Hepatocyte (in vitro differentiated cells): Measurements from ENCODE around the gene CRADD.

Source experiments
- EZH2 ChIP-seq: fragments of 200-600 bp; sonication (generic); IDR thresholded peaks from 2 replicates; pipeline ENCODE4 v1.6.1; 2016; ENCODE audit warnings: antibody characterized with exemption, mild to moderate bottlenecking, borderline replicate concordance
- EZH2phosphoT487 ChIP-seq: fragments of 200-600 bp; sonication (generic); IDR thresholded peaks from one replicate; pipeline ENCODE4 v1.6.1; 2018; ENCODE audit warnings: antibody characterized with exemption, mild to moderate bottlenecking, low read depth, moderate library complexity; ENCODE audit not compliant: unreplicated experiment, severe bottlenecking
- TF ChIP-seq, protein P1 (sequence below): fragments of 200-600 bp; sonication (generic); IDR thresholded peaks from 2 replicates; pipeline ENCODE4 v1.5.1; 2016; ENCODE audit warnings: antibody characterized with exemption, mild to moderate bottlenecking; ENCODE audit not compliant: poor library complexity

DNA sequence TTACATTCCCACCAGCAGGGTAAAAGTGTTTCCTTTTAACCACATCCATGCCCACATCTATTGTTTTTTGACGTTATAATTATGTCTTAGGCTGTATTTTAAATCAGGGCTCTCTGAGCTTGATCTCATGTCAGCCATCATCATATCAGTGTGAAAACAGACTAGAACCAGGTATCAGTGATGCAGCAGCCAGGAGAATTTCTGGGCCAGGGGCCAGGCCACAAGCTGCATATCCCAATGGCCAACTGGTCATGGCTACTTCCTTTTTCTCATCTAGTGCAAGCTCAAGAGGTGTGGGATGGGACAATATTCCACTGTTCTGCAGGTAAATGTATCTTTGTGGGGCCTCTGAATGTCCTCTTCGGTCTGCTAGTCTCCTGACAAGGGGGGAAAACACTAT, 125.1 kb downstream of the CRADD start:
- TF ChIP-seq, protein P1, sequence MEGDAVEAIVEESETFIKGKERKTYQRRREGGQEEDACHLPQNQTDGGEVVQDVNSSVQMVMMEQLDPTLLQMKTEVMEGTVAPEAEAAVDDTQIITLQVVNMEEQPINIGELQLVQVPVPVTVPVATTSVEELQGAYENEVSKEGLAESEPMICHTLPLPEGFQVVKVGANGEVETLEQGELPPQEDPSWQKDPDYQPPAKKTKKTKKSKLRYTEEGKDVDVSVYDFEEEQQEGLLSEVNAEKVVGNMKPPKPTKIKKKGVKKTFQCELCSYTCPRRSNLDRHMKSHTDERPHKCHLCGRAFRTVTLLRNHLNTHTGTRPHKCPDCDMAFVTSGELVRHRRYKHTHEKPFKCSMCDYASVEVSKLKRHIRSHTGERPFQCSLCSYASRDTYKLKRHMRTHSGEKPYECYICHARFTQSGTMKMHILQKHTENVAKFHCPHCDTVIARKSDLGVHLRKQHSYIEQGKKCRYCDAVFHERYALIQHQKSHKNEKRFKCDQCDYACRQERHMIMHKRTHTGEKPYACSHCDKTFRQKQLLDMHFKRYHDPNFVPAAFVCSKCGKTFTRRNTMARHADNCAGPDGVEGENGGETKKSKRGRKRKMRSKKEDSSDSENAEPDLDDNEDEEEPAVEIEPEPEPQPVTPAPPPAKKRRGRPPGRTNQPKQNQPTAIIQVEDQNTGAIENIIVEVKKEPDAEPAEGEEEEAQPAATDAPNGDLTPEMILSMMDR = no peak
- TF ChIP-seq EZH2phosphoT487 (no peak), EZH2 (no peak)
